ENCODE data around the gene TRAF4. TPM values are rescaled to one million over a fixed set of nuclear protein-coding genes. Genes with fewer than 3 reads are reported as not detected.

Gene TRAF4
- total and polyA plus RNA-seq, 9 of the 15 experiments (the other 6 are each of a cell fraction or from before 2014, with no cell fraction given) = 2.4 to 147 (median 72.4) TPM

GRCh38 chr17:28710861-28711722 lies 32.7 kb upstream of the TRAF4 start (continued):
- TF ChIP-seq REST (IDR thresholded peaks at IDR 0.05; ENCODE audit: borderline replicate concordance) (peak; percentile 89), REST (CRISPR knock-in tag; IDR thresholded peaks at IDR 0.05; ENCODE audit: low read depth) (no peak), NELFE (IDR thresholded peaks at IDR 0.05; ENCODE audit: insufficient read depth, insufficient read length) (no peak), SIX5 (IDR thresholded peaks at IDR 0.05; ENCODE audit: borderline replicate concordance in 1 of 2, insufficient read depth in 1 of 2, low read depth in 1 of 2, low read length in 2 of 2) (no peak), THAP7 (CRISPR knock-in tag; IDR thresholded peaks at IDR 0.05) (no peak), THRAP3 (IDR thresholded peaks at IDR 0.05; ENCODE audit: borderline replicate concordance) (no peak), HNRNPL (IDR thresholded peaks at IDR 0.05; ENCODE audit: low read depth, low read length) (peak; percentile 98), BRD4 (IDR thresholded peaks at IDR 0.05) (0 out of 2 replicates have a peak, but pooled peaks have one; percentile 46), TCF15 (CRISPR knock-in tag; IDR thresholded peaks at IDR 0.05) (no peak), DMBX1 (CRISPR knock-in tag; IDR thresholded peaks at IDR 0.05; ENCODE audit: borderline replicate concordance) (no peak), TRIM25 (IDR thresholded peaks at IDR 0.05; ENCODE audit: borderline replicate concordance) (no peak), COPS2 (conservative IDR thresholded peaks at IDR 0.05) (no peak), NONO (IDR thresholded peaks at IDR 0.05; ENCODE audit: low read depth in 2 of 2, low read length in 1 of 2) (peak in 1 of 2 experiments; percentile 51; a peak in 2 of 4 replicates)
- TF ChIP-seq, protein P1, sequence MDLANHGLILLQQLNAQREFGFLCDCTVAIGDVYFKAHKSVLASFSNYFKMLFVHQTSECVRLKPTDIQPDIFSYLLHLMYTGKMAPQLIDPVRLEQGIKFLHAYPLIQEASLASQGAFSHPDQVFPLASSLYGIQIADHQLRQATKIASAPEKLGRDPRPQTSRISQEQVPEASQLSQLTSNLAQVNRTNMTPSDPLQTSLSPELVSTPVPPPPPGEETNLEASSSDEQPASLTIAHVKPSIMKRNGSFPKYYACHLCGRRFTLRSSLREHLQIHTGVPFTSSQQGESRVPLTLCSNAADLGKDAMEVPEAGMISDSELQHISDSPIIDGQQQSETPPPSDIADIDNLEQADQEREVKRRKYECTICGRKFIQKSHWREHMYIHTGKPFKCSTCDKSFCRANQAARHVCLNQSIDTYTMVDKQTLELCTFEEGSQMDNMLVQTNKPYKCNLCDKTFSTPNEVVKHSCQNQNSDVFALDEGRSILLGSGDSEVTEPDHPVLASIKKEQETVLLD (IDR thresholded peaks at IDR 0.05) = no peak; the same call in 1 of the 2 replicates

Data from K562 (cell line).